Astrocyte (in vitro differentiated cells and primary cell): ENCODE measurements around the gene RTTN.

ENCODE experiments used
- CTCF ChIP-seq: IDR thresholded peaks from 2 replicates; pipeline ENCODE4 v1.5.1; 2011; ENCODE audit warnings: low read depth, mild to moderate bottlenecking, inconsistent platforms, low read length, moderate library complexity; ENCODE audit not compliant: insufficient read depth
- EZH2 ChIP-seq: IDR thresholded peaks from 2 replicates; pipeline ENCODE4 v1.6.1; 2012; ENCODE audit warnings: mild to moderate bottlenecking, low read length, inconsistent platforms; ENCODE audit not compliant: insufficient read depth

DNA sequence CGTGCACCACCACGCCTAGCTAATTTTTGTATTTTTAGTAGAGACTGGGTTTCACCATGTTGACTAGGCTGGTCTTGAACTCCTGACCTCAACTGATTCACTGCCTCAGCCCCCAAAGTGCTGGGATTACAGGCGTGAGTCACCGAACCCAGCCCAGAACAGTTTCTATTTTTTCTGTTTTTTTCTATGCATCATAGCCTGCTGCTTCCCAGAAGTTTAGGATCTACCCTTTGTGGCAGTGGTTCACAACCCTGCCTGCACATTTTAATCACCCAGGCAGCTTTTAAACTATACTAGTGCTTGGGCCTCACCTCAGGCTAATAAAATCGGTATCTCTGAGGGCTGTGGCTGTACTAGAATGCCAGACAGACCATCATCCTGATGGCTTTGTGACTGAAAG lies 43.6 kb upstream of the RTTN start:
- TF ChIP-seq CTCF (no peak), EZH2 (no peak)
